ENCODE measurements around the gene DOK1. TPM values are rescaled to one million over a fixed set of nuclear protein-coding genes. Genes with fewer than 3 reads are reported as not detected.

Gene DOK1
- 51.3 and 116 TPM in 2 replicates for total RNA-seq

GRCh38 chr2:74553892-74554819 is at the start of gene DOK1, which contains the start of gene LOXL3:
DOK1 (plus strand) TSS chr2:74554720; CDS start chr2:74554755, 35 bp downstream.
LOXL3 (minus strand) TSS chr2:74553942; CDS start chr2:74552634, 1,308 bp downstream.

GRCh38 chr2:74507145-74507925 is 47.2 kb upstream of the DOK1 start, which contains the start of gene PCGF1:
PCGF1 (minus strand) TSS chr2:74507695; CDS start chr2:74507668, 27 bp downstream.

GRCh38 chr2:74514368-74515270 is 39.9 kb upstream of the DOK1 start, which contains the start of gene TLX2:
TLX2 (plus strand) TSS chr2:74514450; CDS start chr2:74514807, 357 bp downstream.

GRCh38 chr2:74525717-74526648 is 28.5 kb upstream of the DOK1 start, which contains the start of gene DQX1:
DQX1 (minus strand) TSS chr2:74526231; CDS start chr2:74525729, 502 bp downstream.

GRCh38 chr2:74529357-74530238 is 24.9 kb upstream of the DOK1 start, which contains the start of the genes AUP1 and HTRA2:
AUP1 (minus strand) TSS chr2:74529706; CDS start chr2:74529629, 77 bp downstream.
HTRA2 (plus strand) TSS chr2:74529933; CDS start chr2:74530007, 74 bp downstream.

Other genes with a start within 250 kb of the DOK1 start
- gene SLC4A5, start 211.3 kb upstream of the DOK1 start, total RNA-seq = 0.13 and 0.30 TPM in 2 replicates
- gene DCTN1, start 174.4 kb upstream of the DOK1 start, total RNA-seq = 191 and 217 TPM in 2 replicates
- 1.2 and 3.5 TPM in 2 replicates for gene C2orf81, start 133.1 kb upstream of the DOK1 start, total RNA-seq
- gene WDR54, start 133.0 kb upstream of the DOK1 start, total RNA-seq = 42.1 and 47.1 TPM in 2 replicates
- gene RTKN, start 112.8 kb upstream of the DOK1 start, total RNA-seq = 16.3 and 23.5 TPM in 2 replicates
- 14.4 and 22.7 TPM in 2 replicates for gene INO80B, start 99.6 kb upstream of the DOK1 start, total RNA-seq
- 62.6 and 67.7 TPM in 2 replicates for gene WBP1, start 96.3 kb upstream of the DOK1 start, total RNA-seq
- gene MOGS, start 89.3 kb upstream of the DOK1 start, total RNA-seq = 82.1 and 97.0 TPM in 2 replicates
- 20.2 and 22.0 TPM in 2 replicates for gene MRPL53, start 82.0 kb upstream of the DOK1 start, total RNA-seq
- 24.4 and 28.1 TPM in 2 replicates for gene CCDC142, start 71.7 kb upstream of the DOK1 start, total RNA-seq
- gene TTC31, start 71.6 kb upstream of the DOK1 start, total RNA-seq = 12.1 and 13.0 TPM in 2 replicates
- 0.59 and 4.5 TPM in 2 replicates for gene LBX2, start 55.1 kb upstream of the DOK1 start, total RNA-seq
- gene PCGF1, start 47.0 kb upstream of the DOK1 start, total RNA-seq = 22.8 and 26.2 TPM in 2 replicates
- gene TLX2, start 40.3 kb upstream of the DOK1 start, total RNA-seq = not detected in 2 replicates
- 0.07 TPM in 1 of 2 replicates, not detected in the other for gene DQX1, start 28.5 kb upstream of the DOK1 start, total RNA-seq
- gene AUP1, start 25.0 kb upstream of the DOK1 start, total RNA-seq = 68.9 and 96.9 TPM in 2 replicates
- 38.6 and 45.3 TPM in 2 replicates for gene HTRA2, start 24.8 kb upstream of the DOK1 start, total RNA-seq
- gene LOXL3, start 778 bp upstream of the DOK1 start, total RNA-seq = 110 and 319 TPM in 2 replicates
- 0.23 and 0.26 TPM in 2 replicates for gene M1AP, start 93.6 kb downstream of the DOK1 start, total RNA-seq
- gene SEMA4F, start 99.5 kb downstream of the DOK1 start, total RNA-seq = 19.7 and 20.4 TPM in 2 replicates